Activated naive CD8-positive, alpha-beta T cell treated with anti-CD3 and anti-CD28 coated beads, Interleukin-2, amount 10 ng/mL, durations not matched to agents 7 days and 5 days (primary cell): Measurements from ENCODE around the gene CD300LF. TPM values are rescaled to one million over a fixed set of nuclear protein-coding genes. Genes with fewer than 3 reads are reported as not detected.
A peak's percentile ranks its signal among the peaks of the same experiment; 100 is the strongest.

Experiments used
- ATAC-seq: fragments of 150-1000 bp; cut with Tn5 transposase; one replicate; pipeline ENCODE4 v1.10.0; 2021; ENCODE audit warnings: low read depth, moderate library complexity
- POLR2A ChIA-PET: fragments of 350-600 bp; sonication (Branson Sonifier 250); formaldehyde crosslinking; loops from one replicate; lab custom pipeline; 2021; ENCODE audit warnings: antibody characterized with exemption; lab: Charles Lee
- DNase-seq: peaks from one replicate; pipeline ENCODE4 v3.0.0; 2021
- H3K27ac Mint-ChIP-seq: one replicate; pipeline ENCODE4 v1.8.0; 2022; ENCODE audit warnings: mild to moderate bottlenecking, mixed read lengths
- H3K27me3 Mint-ChIP-seq: one replicate; pipeline ENCODE4 v1.8.0; 2022; ENCODE audit warnings: mild to moderate bottlenecking, moderate library complexity, mixed read lengths
- H3K36me3 Mint-ChIP-seq: one replicate; pipeline ENCODE4 v1.8.0; 2021; ENCODE audit warnings: mild to moderate bottlenecking, mixed read lengths
- H3K4me1 Mint-ChIP-seq: one replicate; pipeline ENCODE4 v1.8.0; 2021; ENCODE audit warnings: mixed read lengths
- H3K4me3 Mint-ChIP-seq: one replicate; pipeline ENCODE4 v1.8.0; 2022; ENCODE audit warnings: mild to moderate bottlenecking, moderate library complexity, mixed read lengths
- H3K9me3 Mint-ChIP-seq: one replicate; pipeline ENCODE4 v1.8.0; 2021; ENCODE audit warnings: mixed read lengths
- total RNA-seq, 2 experiments: library from RNA; stranded (reverse); gene quantifications; one replicate each; pipeline ENCODE4 v1.2.3, GENCODE V29; 2021

Gene CD300LF
- total RNA-seq, 2 experiments from 2014 or later: 0.25 TPM; not detected in 1

DNA sequence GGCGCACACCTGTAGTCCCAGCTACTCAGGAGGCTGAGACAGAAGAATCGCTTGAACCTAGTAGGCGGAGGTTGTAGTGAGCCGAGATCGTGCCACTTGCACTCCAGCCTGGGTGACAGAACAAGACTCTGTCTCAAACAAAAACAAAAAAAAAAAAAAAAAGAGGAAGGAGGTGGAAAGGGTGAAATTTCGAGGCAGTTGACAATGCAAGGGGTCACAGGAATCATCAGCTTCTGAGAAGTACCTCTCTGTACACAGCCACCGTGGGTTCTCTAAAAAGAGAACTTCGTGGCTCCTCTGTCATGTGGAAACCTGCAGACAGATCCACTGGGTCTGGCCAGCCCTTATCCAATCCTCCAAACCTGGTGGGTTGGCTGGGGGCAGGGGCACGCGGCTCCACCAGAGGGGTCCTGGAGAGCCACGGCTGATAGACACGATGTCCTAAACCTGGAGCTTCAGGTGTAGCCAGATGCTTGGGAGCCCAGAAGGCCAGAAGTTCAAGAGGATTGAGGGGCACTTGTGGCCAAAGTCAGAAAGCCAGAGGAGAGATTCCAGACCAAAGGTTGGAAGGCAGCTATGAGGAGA, 540 bp upstream of the CD300LF start:
- Mint-ChIP-seq H3K4me3 (no peak overlapping the region), H3K27me3 (peaks cover 56% of the 10 kb centered on the region), H3K4me1 (peaks cover 6% of the 10 kb centered on the region), H3K27ac (no peak overlapping the region), H3K9me3 (no peaks in the 10 kb centered on the region), H3K36me3 (no peaks in the 10 kb centered on the region)
- DNase-seq: no peak
- ATAC-seq: no peak
- POLR2A ChIA-PET: no interaction called here

GRCh38 chr17:74712301-74712700, 422 bp downstream of the CD300LF start:
- Mint-ChIP-seq H3K9me3 (no peaks in the 10 kb centered on the region), H3K4me1 (peaks cover 6% of the 10 kb centered on the region), H3K4me3 (no peak overlapping the region), H3K27me3 (peaks cover 53% of the 10 kb centered on the region), H3K27ac (no peak overlapping the region), H3K36me3 (no peaks in the 10 kb centered on the region)
- ATAC-seq (no peak), DNase-seq (no peak)
- POLR2A ChIA-PET: no interaction called here

GRCh38 chr17:74711058-74711824, 1.5 kb downstream of the CD300LF start:
- Mint-ChIP-seq H3K27me3 (peaks cover 58% of the 10 kb centered on the region), H3K36me3 (no peaks in the 10 kb centered on the region), H3K4me1 (peaks cover 6% of the 10 kb centered on the region), H3K4me3 (no peak overlapping the region), H3K9me3 (no peaks in the 10 kb centered on the region), H3K27ac (no peak overlapping the region)
- ATAC-seq: peak; percentile 30
- POLR2A ChIA-PET: no interaction called here
- no peak for DNase-seq

- no peak overlapping the region for H3K4me3 Mint-ChIP-seq
- POLR2A ChIA-PET: no interaction called here
- H3K27me3 Mint-ChIP-seq: peaks cover 33% of the 10 kb centered on the region
- no peaks in the 10 kb centered on the region for H3K36me3 Mint-ChIP-seq
- no peaks in the 10 kb centered on the region for H3K4me1 Mint-ChIP-seq
- no peak overlapping the region for H3K27ac Mint-ChIP-seq
- DNase-seq (no peak), ATAC-seq (no peak)
- H3K9me3 Mint-ChIP-seq: no peaks in the 10 kb centered on the region
Observed at GRCh38 chr17:74704544-74704943, 8.2 kb downstream of the CD300LF start.

DNA sequence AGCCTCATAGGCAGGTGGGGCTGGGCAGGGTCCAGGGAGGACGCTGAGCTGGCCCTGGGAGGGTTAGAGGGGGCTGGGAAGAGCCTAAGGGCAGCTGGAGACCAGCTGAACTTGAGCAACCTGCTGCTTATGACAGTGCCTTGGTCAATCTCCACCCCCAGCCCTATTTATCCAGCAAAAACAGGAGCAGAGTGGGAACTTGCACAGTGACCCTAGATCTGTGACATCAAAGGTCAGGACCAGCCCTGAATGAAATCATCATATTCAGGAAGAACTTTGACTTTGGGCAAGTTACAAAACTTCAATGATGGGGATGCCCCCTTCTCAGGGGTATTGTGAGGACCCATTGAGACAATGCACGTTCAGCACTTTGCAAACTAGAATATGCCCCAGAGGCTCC, 9.4 kb downstream of the CD300LF start:
- no peak for DNase-seq
- Mint-ChIP-seq H3K9me3 (no peaks in the 10 kb centered on the region), H3K27me3 (peaks cover 31% of the 10 kb centered on the region), H3K4me1 (no peaks in the 10 kb centered on the region), H3K4me3 (no peak overlapping the region), H3K36me3 (no peaks in the 10 kb centered on the region), H3K27ac (no peak overlapping the region)
- ATAC-seq: no peak
- POLR2A ChIA-PET: no interaction called here

- ATAC-seq: no peak
- no peaks in the 10 kb centered on the region for H3K36me3 Mint-ChIP-seq
- H3K27me3 Mint-ChIP-seq: peaks cover 31% of the 10 kb centered on the region
- no peak for DNase-seq
- H3K9me3 Mint-ChIP-seq: no peaks in the 10 kb centered on the region
- no peaks in the 10 kb centered on the region for H3K4me1 Mint-ChIP-seq
- no peak overlapping the region for H3K27ac Mint-ChIP-seq
- H3K4me3 Mint-ChIP-seq: no peak overlapping the region
- POLR2A ChIA-PET: interaction anchor here (0.6 to 1.0 kb wide), 2 partner anchors 83 to 252 kb away, joined by 3 read pairs; no protein-coding TSS in a partner anchor
Observed at GRCh38 chr17:74702116-74702871, 10.4 kb downstream of the CD300LF start.

- peaks cover 1% of the 10 kb centered on the region for H3K9me3 Mint-ChIP-seq
- no peak for ATAC-seq
- H3K27me3 Mint-ChIP-seq: peaks cover 18% of the 10 kb centered on the region
- H3K4me1 Mint-ChIP-seq: no peaks in the 10 kb centered on the region
- POLR2A ChIA-PET: no interaction called here
- H3K27ac Mint-ChIP-seq: no peak overlapping the region
- no peak for DNase-seq
- no peak overlapping the region for H3K4me3 Mint-ChIP-seq
- peaks cover 2% of the 10 kb centered on the region for H3K36me3 Mint-ChIP-seq
Observed at GRCh38 chr17:74699236-74699635, 13.5 kb downstream of the CD300LF start.

- peaks cover 2% of the 10 kb centered on the region for H3K36me3 Mint-ChIP-seq
- peaks cover 24% of the 10 kb centered on the region for H3K27me3 Mint-ChIP-seq
- H3K9me3 Mint-ChIP-seq: peaks cover 3% of the 10 kb centered on the region
- ATAC-seq (no peak), DNase-seq (no peak)
- POLR2A ChIA-PET: no interaction called here
- no peak overlapping the region for H3K27ac Mint-ChIP-seq
- no peak overlapping the region for H3K4me3 Mint-ChIP-seq
- H3K4me1 Mint-ChIP-seq: peaks cover 2% of the 10 kb centered on the region
Observed at GRCh38 chr17:74698069-74698468, 14.7 kb downstream of the CD300LF start.

- DNase-seq: no peak
- Mint-ChIP-seq H3K9me3 (peaks cover 3% of the 10 kb centered on the region), H3K4me1 (peaks cover 2% of the 10 kb centered on the region), H3K27ac (no peak overlapping the region), H3K36me3 (peaks cover 3% of the 10 kb centered on the region), H3K27me3 (peaks cover 28% of the 10 kb centered on the region), H3K4me3 (no peak overlapping the region)
- POLR2A ChIA-PET: no interaction called here
- no peak for ATAC-seq
Observed at GRCh38 chr17:74697515-74697914, 15.2 kb downstream of the CD300LF start.

- ATAC-seq (no peak), DNase-seq (no peak)
- no peak overlapping the region for H3K27ac Mint-ChIP-seq
- POLR2A ChIA-PET: no interaction called here
- H3K36me3 Mint-ChIP-seq: peaks cover 3% of the 10 kb centered on the region
- H3K4me3 Mint-ChIP-seq: no peak overlapping the region
- peaks cover 2% of the 10 kb centered on the region for H3K4me1 Mint-ChIP-seq
- H3K9me3 Mint-ChIP-seq: peaks cover 3% of the 10 kb centered on the region
- H3K27me3 Mint-ChIP-seq: peaks cover 26% of the 10 kb centered on the region
Observed at GRCh38 chr17:74695629-74696028, 17.1 kb downstream of the CD300LF start.

GRCh38 chr17:74694081-74694480, 18.6 kb downstream of the CD300LF start:
- peaks cover 10% of the 10 kb centered on the region for H3K4me1 Mint-ChIP-seq
- POLR2A ChIA-PET: no interaction called here
- ATAC-seq (no peak), DNase-seq (no peak)
- peaks cover 6% of the 10 kb centered on the region for H3K36me3 Mint-ChIP-seq
- no peak overlapping the region for H3K4me3 Mint-ChIP-seq
- no peak overlapping the region for H3K27ac Mint-ChIP-seq
- peaks cover 26% of the 10 kb centered on the region for H3K27me3 Mint-ChIP-seq
- H3K9me3 Mint-ChIP-seq: peaks cover 3% of the 10 kb centered on the region

GRCh38 chr17:74691151-74691550, 21.6 kb downstream of the CD300LF start:
- POLR2A ChIA-PET: no interaction called here
- Mint-ChIP-seq H3K36me3 (peaks cover 6% of the 10 kb centered on the region), H3K27me3 (peaks cover 22% of the 10 kb centered on the region), H3K4me1 (peaks cover 20% of the 10 kb centered on the region), H3K4me3 (no peak overlapping the region), H3K27ac (no peak overlapping the region), H3K9me3 (peaks cover 3% of the 10 kb centered on the region)
- DNase-seq: no peak
- no peak for ATAC-seq

- Mint-ChIP-seq H3K4me3 (no peak overlapping the region), H3K27ac (no peak overlapping the region), H3K36me3 (peaks cover 6% of the 10 kb centered on the region), H3K9me3 (peaks cover 3% of the 10 kb centered on the region), H3K27me3 (peaks cover 24% of the 10 kb centered on the region), H3K4me1 (peaks cover 20% of the 10 kb centered on the region)
- DNase-seq (no peak), ATAC-seq (no peak)
- POLR2A ChIA-PET: no interaction called here
Observed at GRCh38 chr17:74690409-74690825, 22.3 kb downstream of the CD300LF start.
